Thyroid gland (tissue), 4 donors: ENCODE measurements around the gene FGD6. TPM values are rescaled to one million over a fixed set of nuclear protein-coding genes. Genes with fewer than 3 reads are reported as not detected.
A peak's percentile ranks its signal among the peaks of the same experiment; 100 is the strongest.

Experiments
- DNase-seq, 2 donors: peaks; one replicate each; pipeline ENCODE4 v3.0.0-alpha.2; 2019
- H3K27ac ChIP-seq, 3 donors: fragments of 200-600 bp; sonication (generic); 1 replicate in 2 of 3; 2 replicates in 1 of 3; pipeline ENCODE4 v1.5.1; 2016 to 2019; ENCODE audit warnings: mild to moderate bottlenecking in 1 of 3, moderate library complexity in 1 of 3
- H3K27me3 ChIP-seq: fragments of 200-600 bp; sonication (generic); one replicate; pipeline ENCODE4 v1.5.1; 2019
- H3K36me3 ChIP-seq, 2 donors: fragments of 200-600 bp; sonication (generic); one replicate each; pipeline ENCODE4 v1.5.1; 2016 to 2019
- H3K4me1 ChIP-seq, 2 donors: fragments of 200-600 bp; sonication (generic); one replicate each; pipeline ENCODE4 v1.5.1; 2017 to 2019
- H3K4me3 ChIP-seq, 3 donors: fragments of 200-600 bp; sonication (generic); replicated peaks in 1 of 3; 1 replicate in 2 of 3; 2 replicates in 1 of 3; pipeline ENCODE4 v1.5.1; 2016; ENCODE audit warnings: mild to moderate bottlenecking in 1 of 3
- H3K9me3 ChIP-seq: fragments of 200-600 bp; sonication (generic); one replicate; pipeline ENCODE4 v1.5.1; 2017
- CTCF ChIP-seq, 6 experiments: fragments of 200-600 bp in 3 of 6; fragments of 450-650 bp in 3 of 6; sonication (generic) in 3 of 6; IDR thresholded peaks; one replicate each; pipeline ENCODE4 v1.5.1; 2016 to 2019; ENCODE audit warnings: antibody characterized with exemption in 6 of 6, mild to moderate bottlenecking in 2 of 6, inconsistent platforms in 1 of 6, moderate library complexity in 1 of 6
- POLR2A ChIP-seq, 2 donors: fragments of 450-650 bp; IDR thresholded peaks; one replicate each; pipeline ENCODE4 v1.6.1; 2017; ENCODE audit warnings: antibody characterized with exemption in 2 of 2, mild to moderate bottlenecking in 2 of 2, moderate library complexity in 1 of 2
- WGBS, 2 donors: methylation state at CpG; one replicate each; pipeline ENCODE4 v1.1.5; 2017; 5-methylcytosine and 5-hydroxymethylcytosine counted together
- intact Hi-C: fragments of 100-400 bp; cut with DNase I; formaldehyde crosslinking; loops from one replicate; pipeline ENCODE4 v1.15.1; 2023
- total RNA-seq, 4 donors: library from RNA; depleted of rRNA; stranded (reverse); fragments of >200 nt; gene quantifications; one replicate each; pipeline ENCODE4 v1.2.3, GENCODE V29; 2016

The FGD6 gene
- total RNA-seq, 4 donors from 2014 or later: 27.1 to 33.7 (median 30.8) TPM

GRCh38 chr12:95074766-95075165, 142.5 kb downstream of the FGD6 start:
- no peak overlapping the region for H3K27ac ChIP-seq
- no peak overlapping the region for H3K4me3 ChIP-seq
- H3K36me3 ChIP-seq: no peaks in the 10 kb centered on the region
- H3K4me1 ChIP-seq: peaks cover 8 to 21% of the 10 kb centered on the region in 2 donors
- H3K9me3 ChIP-seq: no peaks in the 10 kb centered on the region
- TF ChIP-seq POLR2A (IDR thresholded peaks at IDR 0.05): no peak
- no peak for TF ChIP-seq CTCF (IDR thresholded peaks at IDR 0.05)
- intact Hi-C loops: no loop called here
- DNase-seq: no peak
- no peaks in the 10 kb centered on the region for H3K27me3 ChIP-seq
- 63 to 68% methylated on average over 5 of the region's 5 CpGs for WGBS, 2 donors

GRCh38 chr12:95073698-95074520, 143.4 kb downstream of the FGD6 start:
- H3K36me3 ChIP-seq: no peaks in the 10 kb centered on the region
- peaks cover 8 to 21% of the 10 kb centered on the region in 2 donors for H3K4me1 ChIP-seq
- peak in 3 of 6 experiments; percentile 64 to 88 (median 74) for TF ChIP-seq CTCF (IDR thresholded peaks at IDR 0.05)
- TF ChIP-seq POLR2A (IDR thresholded peaks at IDR 0.05): no peak
- H3K27me3 ChIP-seq: no peaks in the 10 kb centered on the region
- H3K27ac ChIP-seq: peak overlapping the region in 1 of 3 donors; percentile 83
- intact Hi-C loops: no loop called here
- no peak for DNase-seq
- H3K4me3 ChIP-seq: peak overlapping the region in 1 of 3 donors; percentile 89
- H3K9me3 ChIP-seq: no peaks in the 10 kb centered on the region
- 59% methylated on average over 23 of the region's 23 CpGs for WGBS, 2 donors

GRCh38 chr12:95072900-95073697, 144.2 kb downstream of the FGD6 start, which contains the start of gene NR2C1:
Gene NR2C1, minus strand, starts transcription at chr12:95073618. Its CDS starts 6,234 bp downstream, at chr12:95067384.
- Histone ChIP-seq H3K4me3 (peak within 1 kb of the TSS; percentile 77 to 95 (median 89)), H3K27ac (peak within 1 kb of the TSS; percentile 77 to 83 (median 79)), H3K9me3 (no peaks in the 10 kb centered on the region), H3K36me3 (no peaks in the 10 kb centered on the region), H3K4me1 (peaks cover 8 to 21% of the 10 kb centered on the region in 2 donors), H3K27me3 (no peaks in the 10 kb centered on the region)
- peak; percentile 93 to 96 for DNase-seq
- WGBS, 2 donors: 1 to 2% methylated on average over 18 to 30 of the region's 99 CpGs
- intact Hi-C loops: no loop called here
- TF ChIP-seq CTCF (IDR thresholded peaks at IDR 0.05) (peak in 3 of 6 experiments; percentile 73 to 95 (median 78)), POLR2A (IDR thresholded peaks at IDR 0.05) (peak in 1 of 2 donors; percentile 79)

- Histone ChIP-seq H3K36me3 (peaks cover 6 to 13% of the 10 kb centered on the region in 2 donors), H3K4me1 (peaks cover 8 to 12% of the 10 kb centered on the region in 2 donors), H3K4me3 (no peak overlapping the region), H3K27ac (no peak overlapping the region), H3K27me3 (no peaks in the 10 kb centered on the region), H3K9me3 (no peaks in the 10 kb centered on the region)
- TF ChIP-seq CTCF (IDR thresholded peaks at IDR 0.05) (no peak), POLR2A (IDR thresholded peaks at IDR 0.05) (no peak)
- intact Hi-C loops: no loop called here
- no peak for DNase-seq
- 89 to 98% methylated on average over 1 of the region's 1 CpG for WGBS, 2 donors
These were observed 146.9 kb downstream of the FGD6 start for GRCh38 chr12:95070378-95070777.
